H1 (cell line): ENCODE measurements around the gene MTAP. TPM values are rescaled to one million over a fixed set of nuclear protein-coding genes. Genes with fewer than 3 reads are reported as not detected.

Experiments used
- CTCF ChIA-PET: fragments of 300-600 bp; sonication (Branson Sonifier 250); formaldehyde crosslinking; loops from one replicate; lab custom pipeline; 2021; ENCODE audit not compliant: partially characterized antibody; lab: Charles Lee
- POLR2A ChIA-PET: fragments of 300-600 bp; sonication (Branson Sonifier 250); formaldehyde crosslinking; loops from one replicate; lab custom pipeline; 2021; ENCODE audit warnings: inconsistent platforms; ENCODE audit not compliant: partially characterized antibody; lab: Charles Lee
- DNase-seq, 2 experiments: peaks; one replicate each; pipeline versions ENCODE4 v3.0.0 to v3.0.0-alpha.2; 2010 to 2022; ENCODE audit warnings: low spot score in 2 of 2, low read depth in 1 of 2, mixed read lengths in 1 of 2
- FAIRE-seq: peaks from 2 replicates; lab custom pipeline; 2011; peaks lifted over from hg19 to GRCh38; lab: Jason Lieb, UNC
- H2AFZ ChIP-seq: 2 replicates; pipeline ENCODE4 v1.8.1; 2012; ENCODE audit warnings: low read length, inconsistent platforms
- H2AK5ac ChIP-seq: 2 replicates; pipeline ENCODE4 v1.6.1; 2013; ENCODE audit warnings: low read depth, low read length
- H2BK120ac ChIP-seq: replicated peaks from 2 replicates; pipeline ENCODE3; 2013; ENCODE audit warnings: low read depth, low read length, inconsistent platforms
- H2BK12ac ChIP-seq: 2 replicates; pipeline ENCODE4 v1.6.1; 2013; ENCODE audit warnings: low read depth, low read length
- H2BK15ac ChIP-seq: 2 replicates; pipeline ENCODE4 v1.6.1; 2013; ENCODE audit warnings: low read length
- H2BK20ac ChIP-seq: 2 replicates; pipeline ENCODE4 v1.6.1; 2013; ENCODE audit warnings: low read length
- H2BK5ac ChIP-seq: 2 replicates; pipeline ENCODE4 v1.6.1; 2013; ENCODE audit warnings: low read depth, low read length
- H3K14ac ChIP-seq: 2 replicates; pipeline ENCODE4 v1.6.1; 2013; ENCODE audit warnings: inconsistent platforms; ENCODE audit not compliant: insufficient read length
- H3K18ac ChIP-seq: 2 replicates; pipeline ENCODE4 v1.6.1; 2013; ENCODE audit warnings: low read length; ENCODE audit errors: extremely low read depth
- H3K23ac ChIP-seq: 2 replicates; pipeline ENCODE4 v1.6.1; 2013; ENCODE audit warnings: inconsistent platforms; ENCODE audit not compliant: insufficient read length
- H3K23me2 ChIP-seq: 2 replicates; pipeline ENCODE4 v1.6.1; 2013; ENCODE audit warnings: low read depth, low read length
- H3K27ac ChIP-seq: 2 replicates; pipeline ENCODE4 v1.6.1; 2011; ENCODE audit warnings: low read depth, low read length, inconsistent platforms
- H3K27me3 ChIP-seq, 4 experiments: replicated peaks in 1 of 4; 1 replicate in 1 of 4; 2 replicates in 3 of 4; pipeline versions ENCODE4 v1.6.1 to v1.8.1; 2011 to 2013; ENCODE audit warnings: low read length in 3 of 4, mild to moderate bottlenecking in 3 of 4, inconsistent platforms in 2 of 4, mixed read lengths in 2 of 4, moderate library complexity in 1 of 4; ENCODE audit not compliant: control insufficient read depth in 3 of 4, insufficient read depth in 3 of 4; ENCODE audit errors: extremely low read depth in 1 of 4
- H3K36me3 ChIP-seq, 4 experiments: 2 replicates each; pipeline versions ENCODE4 v1.6.1 to v1.8.1; 2011 to 2013; ENCODE audit warnings: mild to moderate bottlenecking in 4 of 4, low read length in 3 of 4, moderate library complexity in 2 of 4, control low read depth in 1 of 4, inconsistent platforms in 1 of 4; ENCODE audit not compliant: insufficient read depth in 4 of 4, control insufficient read depth in 2 of 4
- H3K4ac ChIP-seq: replicated peaks from 2 replicates; pipeline ENCODE3; 2013; ENCODE audit warnings: low read length, low read depth, mixed read lengths, inconsistent platforms; ENCODE audit not compliant: insufficient read length
- H3K4me1 ChIP-seq, 4 experiments: replicated peaks in 1 of 4; 1 replicate in 1 of 4; 2 replicates in 3 of 4; pipeline versions ENCODE4 v1.6.1 to v1.8.1; 2011 to 2013; ENCODE audit warnings: low read length in 3 of 4, inconsistent platforms in 2 of 4, mixed read lengths in 1 of 4; ENCODE audit not compliant: insufficient read depth in 4 of 4, control insufficient read depth in 3 of 4
- H3K4me2 ChIP-seq, 2 experiments: 2 replicates each; pipeline versions ENCODE4 v1.6.1 to v1.8.1; 2011 to 2013; ENCODE audit warnings: low read depth in 2 of 2, low read length in 2 of 2, control low read depth in 1 of 2, inconsistent platforms in 1 of 2, mild to moderate bottlenecking in 1 of 2; ENCODE audit not compliant: insufficient read depth in 1 of 2
- H3K4me3 ChIP-seq, 4 experiments: fragments of 200-600, 300-600 bp in 1 of 4; sonication (generic), shearing (Covaris generic), sonication (Bioruptor Twin) in 1 of 4; 2 replicates each; pipeline versions ENCODE4 v1.5.1 to v1.8.1; 2011 to 2016; ENCODE audit warnings: low read length in 4 of 4, low read depth in 3 of 4, control low read depth in 2 of 4, inconsistent platforms in 2 of 4, mild to moderate bottlenecking in 2 of 4, mixed read lengths in 1 of 4, moderate library complexity in 1 of 4; ENCODE audit not compliant: insufficient read depth in 2 of 4; ENCODE audit errors: extremely low read depth in 1 of 4
- H3K56ac ChIP-seq: replicated peaks from 2 replicates; pipeline ENCODE3; 2013; ENCODE audit warnings: low read depth, mild to moderate bottlenecking, mixed read lengths, low read length, inconsistent platforms; ENCODE audit not compliant: insufficient read length
- H3K79me1 ChIP-seq: 2 replicates; pipeline ENCODE4 v1.6.1; 2013; ENCODE audit warnings: low read depth, low read length, control low read depth
- H3K79me2 ChIP-seq, 2 experiments: 2 replicates each; pipeline versions ENCODE4 v1.6.1 to v1.8.1; 2012 to 2013; ENCODE audit warnings: low read length in 2 of 2, mild to moderate bottlenecking in 2 of 2, inconsistent platforms in 1 of 2; ENCODE audit not compliant: insufficient read depth in 2 of 2, control insufficient read depth in 1 of 2
- H3K9ac ChIP-seq, 4 experiments: replicated peaks in 1 of 4; 1 replicate in 1 of 4; 2 replicates in 3 of 4; pipeline versions ENCODE4 v1.6.1 to v1.8.1; 2011 to 2013; ENCODE audit warnings: low read depth in 3 of 4, low read length in 3 of 4, control low read depth in 2 of 4, mild to moderate bottlenecking in 2 of 4, moderate library complexity in 2 of 4, inconsistent platforms in 1 of 4; ENCODE audit errors: extremely low read depth in 1 of 4
- H3K9me3 ChIP-seq, 2 experiments: 2 replicates each; pipeline versions ENCODE4 v1.6.1 to v1.8.1; 2012 to 2013; ENCODE audit warnings: mild to moderate bottlenecking in 2 of 2, moderate library complexity in 2 of 2, control low read depth in 1 of 2, inconsistent platforms in 1 of 2, low read depth in 1 of 2, low read length in 1 of 2, mixed read lengths in 1 of 2; ENCODE audit not compliant: insufficient read depth in 2 of 2
- H4K20me1 ChIP-seq, 2 experiments: replicated peaks in 1 of 2; 2 replicates each; pipeline versions ENCODE3 to v1.8.1; 2011 to 2013; ENCODE audit warnings: inconsistent platforms in 2 of 2, low read length in 2 of 2, mild to moderate bottlenecking in 1 of 2; ENCODE audit not compliant: insufficient read depth in 2 of 2, control insufficient read depth in 1 of 2
- H4K5ac ChIP-seq: 2 replicates; pipeline ENCODE4 v1.6.1; 2013; ENCODE audit warnings: low read length, low read depth, mixed read lengths, inconsistent platforms; ENCODE audit not compliant: insufficient read length
- H4K8ac ChIP-seq: 2 replicates; pipeline ENCODE4 v1.8.0; 2013; ENCODE audit warnings: mild to moderate bottlenecking, moderate library complexity, low read length, inconsistent platforms; ENCODE audit not compliant: insufficient read depth; ENCODE audit errors: extremely low read depth
- H4K91ac ChIP-seq: replicated peaks from 2 replicates; pipeline ENCODE3; 2013; ENCODE audit warnings: low read length, mixed read lengths, inconsistent platforms; ENCODE audit not compliant: insufficient read length
- ATF2 ChIP-seq: IDR thresholded peaks from 2 replicates; pipeline ENCODE4 v1.6.1; 2012; ENCODE audit warnings: low read length, inconsistent platforms
- ATF3 ChIP-seq: IDR thresholded peaks from 2 replicates; pipeline ENCODE4 v1.6.1; 2011; ENCODE audit warnings: low read depth, mild to moderate bottlenecking, low read length; ENCODE audit not compliant: insufficient read depth
- CEBPB ChIP-seq: IDR thresholded peaks from 2 replicates; pipeline ENCODE4 v1.6.1; 2012; ENCODE audit warnings: low read depth, low read length
- FOSL1 ChIP-seq: IDR thresholded peaks from 2 replicates; pipeline ENCODE4 v1.6.1; 2011; ENCODE audit warnings: mild to moderate bottlenecking, low read depth, low read length, moderate library complexity; ENCODE audit not compliant: insufficient read depth
- GABPA ChIP-seq: IDR thresholded peaks from 2 replicates; pipeline ENCODE4 v1.6.1; 2011; ENCODE audit warnings: mild to moderate bottlenecking, low read length, moderate library complexity, borderline replicate concordance; ENCODE audit not compliant: insufficient read depth
- JUN ChIP-seq: IDR thresholded peaks from 2 replicates; pipeline ENCODE4 v1.6.1; 2011; ENCODE audit warnings: low read depth, mild to moderate bottlenecking, improper control_type of control experiment, low read length
- KDM4A ChIP-seq: IDR thresholded peaks from one replicate; pipeline ENCODE4 v1.7.1; 2012; ENCODE audit warnings: low read depth, mild to moderate bottlenecking, moderate library complexity, low read length, inconsistent platforms; ENCODE audit not compliant: severe bottlenecking
- SIN3A ChIP-seq, 2 experiments: IDR thresholded peaks in 1 of 2; conservative IDR thresholded peaks in 1 of 2; 2 replicates each; pipeline ENCODE4 v1.6.1; 2011 to 2012; ENCODE audit warnings: low read length in 2 of 2, improper control_type of control experiment in 1 of 2, low read depth in 1 of 2, mild to moderate bottlenecking in 1 of 2
- TAF1 ChIP-seq: IDR thresholded peaks from 2 replicates; pipeline ENCODE4 v1.6.1; 2011; ENCODE audit warnings: mild to moderate bottlenecking, low read depth, low read length
- TAF7 ChIP-seq: optimal IDR thresholded peaks from 2 replicates; pipeline ENCODE3; 2011; ENCODE audit warnings: low read depth, mild to moderate bottlenecking, inconsistent platforms, low read length, moderate library complexity, borderline replicate concordance
- TEAD4 ChIP-seq: IDR thresholded peaks from 2 replicates; pipeline ENCODE4 v1.6.1; 2012; ENCODE audit warnings: low read depth, low read length, inconsistent platforms, mixed read lengths
- WGBS, 2 experiments: shearing (Covaris generic) in 1 of 2; methylation state at CpG; one replicate each; pipeline versions ENCODE4 v1.1.6 to v1.1.7; 2013 to 2015; ENCODE audit warnings: low lambda C conversion rate in 2 of 2, mixed read lengths in 2 of 2, inconsistent platforms in 1 of 2, low coverage in 1 of 2, missing lambda C conversion rate in 1 of 2; ENCODE audit not compliant: insufficient replicate concordance in 2 of 2, insufficient coverage in 1 of 2, insufficient read length in 1 of 2; ENCODE audit errors: extremely low coverage in 1 of 2, missing lambda C conversion rate in 1 of 2; 5-methylcytosine and 5-hydroxymethylcytosine counted together
- polyA plus RNA-seq, 7 experiments: library from polyadenylated mRNA; depleted of rRNA in 3 of 7; stranded (reverse) in 5 of 7; unstranded in 2 of 7; fragments of >200 nt in 5 of 7; fragments of 200-250 nt in 2 of 7; gene quantifications; 1 replicate in 5 of 7; 2 replicates in 1 of 7; 4 replicates in 1 of 7; pipeline versions ENCODE4 v1.2.1 to v1.2.3, GENCODE V29; 2011 to 2013; ENCODE audit warnings: missing spikeins in 2 of 7, mixed read lengths in 2 of 7
- total RNA-seq: library from RNA; stranded (reverse); fragmentation: NEBNext Ultra II Directional; extraction: Animal tissue kit (Norgen Biotek cat#: 25700); gene quantifications from 2 replicates; pipeline ENCODE4 v1.2.1, GENCODE V29; 2021

Gene MTAP
- total and polyA plus RNA-seq, 2 of the 8 experiments (the other 6 are each of a cell fraction or from before 2014, with no cell fraction given): 16.4 to 100 TPM

- H3K4me3 ChIP-seq: no peak overlapping the region
- H3K4me2 ChIP-seq: no peak overlapping the region
- no peak overlapping the region for H3K23ac ChIP-seq
- WGBS, 2 experiments: 84% methylated on average over 1 of the region's 1 CpG; no CpG with 5 or more reads in 1 of the 2 experiments
- no peak overlapping the region for H2BK120ac ChIP-seq
- no peak overlapping the region for H3K27ac ChIP-seq
- H2BK5ac ChIP-seq: no peak overlapping the region
- no peak overlapping the region for H2AFZ ChIP-seq
- POLR2A ChIA-PET: interaction anchor here (1.6 kb wide), 1 partner anchor 17 kb away, joined by 3 read pairs; no protein-coding TSS in a partner anchor
- H3K4ac ChIP-seq: no peak overlapping the region
- no peak overlapping the region for H4K91ac ChIP-seq
- no peak overlapping the region for H2AK5ac ChIP-seq
- no peak overlapping the region for H3K18ac ChIP-seq
- H3K9ac ChIP-seq: no peak overlapping the region
- no peak overlapping the region for H2BK20ac ChIP-seq
- no peak overlapping the region for H4K5ac ChIP-seq
- no peaks in the 10 kb centered on the region for H3K79me1 ChIP-seq
- no peak overlapping the region for H3K56ac ChIP-seq
- CTCF ChIA-PET: interaction anchor here (0.7 to 1.7 kb wide), 6 partner anchors 10 to 338 kb away, joined by 3 to 5 read pairs (median 3); no protein-coding TSS in a partner anchor
- H3K27me3 ChIP-seq: no peaks in the 10 kb centered on the region
- FAIRE-seq: no peak
- no peak for DNase-seq
- H3K23me2 ChIP-seq: no peaks in the 10 kb centered on the region; the same call in 1 of the 2 replicates
- H2BK12ac ChIP-seq: no peak overlapping the region
- H3K4me1 ChIP-seq: no peaks in the 10 kb centered on the region
- no peaks in the 10 kb centered on the region for H3K79me2 ChIP-seq
- no peak overlapping the region for H4K8ac ChIP-seq
- peaks cover 4 to 6% of the 10 kb centered on the region in 2 experiments; a peak in 3 of 4 replicates for H3K9me3 ChIP-seq
- H2BK15ac ChIP-seq: no peak overlapping the region
- H4K20me1 ChIP-seq: no peaks in the 10 kb centered on the region
- no peaks in the 10 kb centered on the region for H3K36me3 ChIP-seq
- H3K14ac ChIP-seq: no peak overlapping the region
- TF ChIP-seq TAF7 (no peak), ATF3 (no peak), CEBPB (no peak), GABPA (no peak), TEAD4 (no peak), FOSL1 (no peak), SIN3A (conservative IDR thresholded peaks at IDR 0.05 in 1 of 2, IDR thresholded peaks at IDR 0.05 in 1 of 2; ENCODE audit: low read depth in 1 of 2, low read length in 2 of 2) (no peak), KDM4A (no peak), TAF1 (no peak), JUN (no peak), ATF2 (no peak)
Observed at GRCh38 chr9:21901546-21901945, 99.1 kb downstream of the MTAP start.
